SU-DHL-6 (cell line): ENCODE measurements around the gene GABRA4.

Source experiments
- H2AFZ ChIP-seq: fragments of 200-600 bp; sonication (generic); 2 replicates; pipeline ENCODE4 v1.6.1; 2014; ENCODE audit warnings: low read depth, mild to moderate bottlenecking, moderate library complexity, mixed read lengths, antibody characterized with exemption, low read length; ENCODE audit not compliant: severe bottlenecking
- H3F3A ChIP-seq: fragments of 200-600 bp; shearing (Covaris generic); 2 replicates; pipeline ENCODE4 v1.6.0; 2016; ENCODE audit warnings: antibody characterized with exemption, mild to moderate bottlenecking; ENCODE audit not compliant: insufficient read depth
- H3K27ac ChIP-seq: fragments of 200-600 bp; sonication (generic); 2 replicates; pipeline ENCODE4 v1.5.1; 2016; ENCODE audit warnings: low read depth, mild to moderate bottlenecking, low read length, moderate library complexity, mixed read lengths
- H3K27me3 ChIP-seq: fragments of 200-600 bp; sonication (generic), shearing (Covaris generic); 2 replicates; pipeline ENCODE4 v1.6.0; 2014; ENCODE audit warnings: mild to moderate bottlenecking, low read length
- H3K36me3 ChIP-seq: fragments of 200-600 bp; sonication (generic); 2 replicates; pipeline ENCODE4 v1.6.1; 2014; ENCODE audit warnings: mild to moderate bottlenecking, low read length, mixed read lengths
- H3K4me2 ChIP-seq: fragments of 300-600, 200-600 bp; shearing (Covaris generic), sonication (generic); 2 replicates; pipeline ENCODE4 v1.6.0; 2014; ENCODE audit warnings: low read length, low read depth, mild to moderate bottlenecking; ENCODE audit not compliant: poor library complexity, severe bottlenecking
- H3K4me3 ChIP-seq: fragments of 200-600 bp; sonication (generic); 2 replicates; pipeline ENCODE4 v1.5.1; 2014; ENCODE audit warnings: antibody characterized with exemption, low read length, mild to moderate bottlenecking, mixed read lengths; ENCODE audit not compliant: insufficient read depth, poor library complexity, severe bottlenecking
- H3K79me2 ChIP-seq: fragments of 200-600 bp; sonication (generic); 2 replicates; pipeline ENCODE4 v1.6.1; 2014; ENCODE audit warnings: mild to moderate bottlenecking, low read length, moderate library complexity; ENCODE audit not compliant: insufficient read depth
- H3K9ac ChIP-seq: fragments of 200-600 bp; sonication (generic); 2 replicates; pipeline ENCODE4 v1.7.0; 2014; ENCODE audit warnings: mild to moderate bottlenecking, low read length
- H3K9me2 ChIP-seq: fragments of 200-600 bp; sonication (generic); replicated peaks from 2 replicates; pipeline ENCODE4 v1.6.1; 2014; ENCODE audit warnings: low read length; ENCODE audit not compliant: insufficient read depth
- H3K9me3 ChIP-seq: fragments of 200-600 bp; sonication (generic); 2 replicates; pipeline ENCODE4 v1.6.1; 2014; ENCODE audit warnings: low read length, mixed read lengths; ENCODE audit not compliant: insufficient read depth
- H4K20me1 ChIP-seq: fragments of 200-600 bp; sonication (generic); 2 replicates; pipeline ENCODE4 v1.6.1; 2014; ENCODE audit warnings: low read depth, mild to moderate bottlenecking, antibody characterized with exemption, low read length, moderate library complexity, mixed read lengths
- EZH2phosphoT487 ChIP-seq: fragments of 200-600 bp; sonication (generic), shearing (Covaris generic); conservative IDR thresholded peaks from 2 replicates; pipeline ENCODE4 v1.6.1; 2018; ENCODE audit warnings: mild to moderate bottlenecking, antibody characterized with exemption, low read length, moderate library complexity, mixed read lengths
- TF ChIP-seq, protein P1 (sequence below): fragments of 200-600 bp; sonication (generic); IDR thresholded peaks from one replicate; pipeline ENCODE4 v1.5.1; 2017; ENCODE audit warnings: antibody characterized with exemption, mild to moderate bottlenecking, low read length, moderate library complexity; ENCODE audit not compliant: insufficient read depth, poor library complexity, severe bottlenecking

Gene GABRA4

DNA sequence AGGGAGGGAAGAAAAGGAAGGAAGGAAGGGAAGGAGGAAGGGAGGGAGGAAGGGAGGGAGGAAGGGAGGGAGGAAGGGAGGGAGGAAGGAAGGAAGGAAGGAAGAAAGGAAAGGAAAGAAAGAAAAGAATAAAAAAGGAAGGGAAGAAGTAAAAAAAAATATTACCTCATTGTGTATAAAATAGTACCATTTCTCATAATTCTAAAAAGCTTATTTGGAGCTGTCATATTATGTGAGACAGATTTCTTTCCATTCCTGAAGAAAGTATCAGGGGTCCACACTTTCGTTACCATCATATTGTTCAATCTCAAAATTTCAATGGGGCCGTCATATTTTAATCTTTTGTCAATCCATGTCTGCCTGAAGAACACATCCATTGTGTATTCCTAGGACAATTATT is 16.1 kb downstream of the GABRA4 start:
- Histone ChIP-seq H3F3A (no peaks in the 10 kb centered on the region), H3K9me2 (no peaks in the 10 kb centered on the region)
- no peak for TF ChIP-seq EZH2phosphoT487
- TF ChIP-seq, protein P1, sequence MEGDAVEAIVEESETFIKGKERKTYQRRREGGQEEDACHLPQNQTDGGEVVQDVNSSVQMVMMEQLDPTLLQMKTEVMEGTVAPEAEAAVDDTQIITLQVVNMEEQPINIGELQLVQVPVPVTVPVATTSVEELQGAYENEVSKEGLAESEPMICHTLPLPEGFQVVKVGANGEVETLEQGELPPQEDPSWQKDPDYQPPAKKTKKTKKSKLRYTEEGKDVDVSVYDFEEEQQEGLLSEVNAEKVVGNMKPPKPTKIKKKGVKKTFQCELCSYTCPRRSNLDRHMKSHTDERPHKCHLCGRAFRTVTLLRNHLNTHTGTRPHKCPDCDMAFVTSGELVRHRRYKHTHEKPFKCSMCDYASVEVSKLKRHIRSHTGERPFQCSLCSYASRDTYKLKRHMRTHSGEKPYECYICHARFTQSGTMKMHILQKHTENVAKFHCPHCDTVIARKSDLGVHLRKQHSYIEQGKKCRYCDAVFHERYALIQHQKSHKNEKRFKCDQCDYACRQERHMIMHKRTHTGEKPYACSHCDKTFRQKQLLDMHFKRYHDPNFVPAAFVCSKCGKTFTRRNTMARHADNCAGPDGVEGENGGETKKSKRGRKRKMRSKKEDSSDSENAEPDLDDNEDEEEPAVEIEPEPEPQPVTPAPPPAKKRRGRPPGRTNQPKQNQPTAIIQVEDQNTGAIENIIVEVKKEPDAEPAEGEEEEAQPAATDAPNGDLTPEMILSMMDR = no peak

DNA sequence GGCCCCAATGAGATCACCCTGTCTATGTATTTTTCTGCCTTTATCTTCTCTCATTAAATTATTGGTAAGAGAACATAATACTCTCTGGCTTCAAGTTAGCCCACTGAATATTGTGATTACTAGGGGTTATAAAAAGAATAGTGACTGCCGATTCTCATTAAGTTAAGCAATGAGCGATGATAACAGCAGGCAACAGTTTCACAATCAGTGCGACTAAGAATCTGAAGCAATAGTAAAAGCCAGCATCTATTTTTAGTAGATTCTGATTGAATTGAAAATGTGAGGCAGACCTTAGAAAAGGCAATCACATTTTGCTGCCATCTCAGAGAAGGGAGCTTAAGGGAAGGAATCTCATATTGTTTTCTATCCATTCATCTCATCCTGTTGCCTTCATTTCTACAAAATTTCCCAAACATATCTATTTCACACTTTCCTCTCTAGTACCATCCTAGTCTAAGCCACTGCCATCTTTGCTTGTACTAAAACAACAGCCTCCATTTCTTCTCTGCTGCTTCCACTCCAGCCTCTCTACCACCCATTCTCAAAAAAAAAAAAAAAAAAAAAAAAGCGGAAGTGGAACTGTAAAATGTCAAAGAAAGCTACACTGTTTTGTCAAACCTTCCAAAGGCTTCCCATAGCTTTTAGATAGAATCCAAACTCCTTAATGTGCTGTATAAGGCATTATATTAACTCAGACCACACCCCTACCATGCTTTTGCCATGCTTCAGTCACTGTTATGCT is 17.4 kb downstream of the GABRA4 start:
- H3K9me2 ChIP-seq = no peaks in the 10 kb centered on the region
- TF ChIP-seq, protein P1 = no peak
- no peak for TF ChIP-seq EZH2phosphoT487
- H3K27me3 ChIP-seq = no peaks in the 10 kb centered on the region
- H3K36me3 ChIP-seq = no peaks in the 10 kb centered on the region
- H3K4me3 ChIP-seq = no peak overlapping the region
- H3F3A ChIP-seq = no peaks in the 10 kb centered on the region
- H4K20me1 ChIP-seq = no peaks in the 10 kb centered on the region
- no peak overlapping the region for H2AFZ ChIP-seq
- H3K4me2 ChIP-seq = no peak overlapping the region
- no peak overlapping the region for H3K27ac ChIP-seq
- H3K9me3 ChIP-seq = no peaks in the 10 kb centered on the region
- H3K9ac ChIP-seq = no peak overlapping the region
- H3K79me2 ChIP-seq = no peaks in the 10 kb centered on the region

More for the DNA sequence above, 16.1 kb downstream of the GABRA4 start:
- H3K36me3 ChIP-seq = no peaks in the 10 kb centered on the region
- H3K27me3 ChIP-seq = no peaks in the 10 kb centered on the region
- no peak overlapping the region for H3K4me3 ChIP-seq
- no peak overlapping the region for H3K27ac ChIP-seq
- H3K79me2 ChIP-seq = no peaks in the 10 kb centered on the region
- H3K9ac ChIP-seq = no peak overlapping the region
- H3K9me3 ChIP-seq = no peaks in the 10 kb centered on the region
- H2AFZ ChIP-seq = no peak overlapping the region
- no peaks in the 10 kb centered on the region for H4K20me1 ChIP-seq
- H3K4me2 ChIP-seq = no peak overlapping the region

DNA sequence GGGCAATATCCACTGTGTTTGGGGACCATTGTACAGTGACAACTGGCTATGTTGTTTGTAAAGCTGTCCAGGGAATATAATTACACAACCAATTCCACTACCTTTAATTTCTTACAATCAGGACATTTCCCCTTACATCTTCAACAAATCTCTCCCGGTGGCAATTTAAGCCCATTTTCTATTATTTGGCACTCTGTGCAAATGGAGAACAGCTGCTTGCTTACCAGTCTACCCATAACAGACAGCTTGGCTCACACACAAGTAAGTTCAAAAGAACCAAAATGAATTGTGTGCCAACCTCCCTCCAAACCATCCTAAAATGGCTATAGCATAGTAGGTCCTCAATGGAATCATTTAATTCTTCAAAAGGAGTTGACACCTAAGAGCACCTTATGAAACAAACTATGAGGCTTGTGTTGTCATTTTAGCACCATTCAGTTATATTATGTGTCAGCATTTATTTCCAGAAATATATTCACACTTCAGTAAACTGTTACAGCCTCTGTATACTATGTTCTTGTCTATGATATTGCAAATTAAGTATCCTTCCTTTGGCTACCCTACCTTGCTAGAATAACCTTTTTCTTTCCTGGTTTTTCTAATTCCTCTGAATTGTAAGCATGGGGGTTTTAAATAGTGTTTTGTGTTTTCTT is 18.4 kb downstream of the GABRA4 start:
- Histone ChIP-seq H3K36me3 (no peaks in the 10 kb centered on the region), H2AFZ (no peak overlapping the region), H3K9me3 (no peaks in the 10 kb centered on the region), H3K4me3 (no peak overlapping the region), H3K4me2 (no peak overlapping the region), H3K27me3 (no peaks in the 10 kb centered on the region), H4K20me1 (no peaks in the 10 kb centered on the region), H3F3A (no peaks in the 10 kb centered on the region), H3K9ac (no peak overlapping the region), H3K27ac (no peak overlapping the region), H3K79me2 (no peaks in the 10 kb centered on the region), H3K9me2 (no peaks in the 10 kb centered on the region)
- TF ChIP-seq, protein P1 = no peak
- TF ChIP-seq EZH2phosphoT487 = no peak
